A673 (cell line): ENCODE measurements around the gene GPATCH2. TPM values are rescaled to one million over a fixed set of nuclear protein-coding genes. Genes with fewer than 3 reads are reported as not detected.

Experiments used
- BruUV-seq: library from RNA; stranded (reverse); fragments of 400-500 nt; replicated peaks from 2 replicates; lab custom pipeline; 2021; lab: Mats Ljungman, UMichigan
- CTCF ChIA-PET: fragments of 300-600 bp; sonication (Branson Sonifier 250); formaldehyde crosslinking; loops from one replicate; lab custom pipeline; 2022; ENCODE audit warnings: antibody characterized with exemption; lab: Charles Lee
- POLR2A ChIA-PET: fragments of 300-600 bp; sonication (Branson Sonifier 250); formaldehyde crosslinking; loops from one replicate; lab custom pipeline; 2022; ENCODE audit warnings: antibody characterized with exemption; ENCODE audit not compliant: low non-redundant PET; lab: Charles Lee
- DNase-seq: peaks from one replicate; pipeline ENCODE4 v3.0.0-alpha.2; 2015; ENCODE audit warnings: low spot score
- H3K27ac ChIP-seq: fragments of 200-600 bp; sonication (generic); 2 replicates; pipeline ENCODE4 v1.5.1; 2016; ENCODE audit warnings: mixed run types, low read depth, mild to moderate bottlenecking, mixed read lengths, antibody characterized with exemption, low read length; ENCODE audit not compliant: poor library complexity, severe bottlenecking
- H3K27me3 ChIP-seq: fragments of 200-600 bp; sonication (generic); replicated peaks from 2 replicates; pipeline ENCODE4 v1.6.1; 2017; ENCODE audit warnings: mixed run types, low read depth, mild to moderate bottlenecking, mixed read lengths, antibody characterized with exemption, low read length; ENCODE audit not compliant: insufficient read depth, poor library complexity
- H3K36me3 ChIP-seq: fragments of 200-600 bp; sonication (generic); 2 replicates; pipeline ENCODE4 v1.6.1; 2016; ENCODE audit warnings: mixed run types, mild to moderate bottlenecking, mixed read lengths, antibody characterized with exemption, low read length; ENCODE audit not compliant: insufficient read depth, poor library complexity, severe bottlenecking
- H3K4me1 ChIP-seq: fragments of 200-600 bp; sonication (generic); 2 replicates; pipeline ENCODE4 v1.6.1; 2017; ENCODE audit warnings: mixed run types, mild to moderate bottlenecking, mixed read lengths, antibody characterized with exemption, low read length; ENCODE audit not compliant: insufficient read depth, poor library complexity, severe bottlenecking
- H3K4me3 ChIP-seq: fragments of 200-600 bp; sonication (generic); 2 replicates; pipeline ENCODE4 v1.5.1; 2016; ENCODE audit warnings: low read depth, mixed run types, mild to moderate bottlenecking, mixed read lengths, low read length; ENCODE audit not compliant: poor library complexity, severe bottlenecking
- H3K9me3 ChIP-seq: fragments of 200-600 bp; sonication (generic); 2 replicates; pipeline ENCODE4 v1.6.1; 2016; ENCODE audit warnings: mixed run types, low read depth, mild to moderate bottlenecking, mixed read lengths, antibody characterized with exemption, low read length; ENCODE audit not compliant: poor library complexity, severe bottlenecking
- CTCF ChIP-seq: fragments of 300-800, 200-600 bp; sonication (generic); conservative IDR thresholded peaks from 2 replicates; pipeline ENCODE4 v1.5.1; 2017; ENCODE audit warnings: low read depth, mild to moderate bottlenecking, antibody characterized with exemption, low read length, moderate library complexity, mixed read lengths
- EZH2 ChIP-seq: fragments of 200-600 bp; sonication (generic); IDR thresholded peaks from 2 replicates; pipeline ENCODE4 v1.6.1; 2017; ENCODE audit warnings: borderline replicate concordance, low read depth, mild to moderate bottlenecking, mixed read lengths, antibody characterized with exemption, low read length; ENCODE audit not compliant: poor library complexity, severe bottlenecking
- intact Hi-C: fragments of 100-400 bp; cut with micrococcal nuclease; formaldehyde crosslinking; loops from one replicate; pipeline ENCODE4 v1.10.0; 2022; ENCODE audit not compliant: unreplicated experiment
- total RNA-seq: library from RNA; stranded (reverse); gene quantifications from 2 replicates; pipeline ENCODE4 v1.2.3, GENCODE V29; 2021

The GPATCH2 gene
- total RNA-seq, 1 experiment from 2014 or later = 15.3 TPM

- intact Hi-C loops = no loop called here
- BruUV-seq = no TSS peak
- CTCF ChIA-PET = no interaction called here
Observed at GRCh38 chr1:217462666-217463065, 168.2 kb downstream of the GPATCH2 start.

GRCh38 chr1:217462159-217462558, 168.7 kb downstream of the GPATCH2 start:
- H3K27ac ChIP-seq = no peak overlapping the region
- H3K27me3 ChIP-seq = no peaks in the 10 kb centered on the region
- H3K36me3 ChIP-seq = no peaks in the 10 kb centered on the region
- BruUV-seq = no TSS peak
- ChIA-PET POLR2A (no interaction called here), CTCF (no interaction called here)
- H3K4me3 ChIP-seq = no peak overlapping the region
- DNase-seq = no peak
- intact Hi-C loops = no loop called here
- H3K9me3 ChIP-seq = peaks cover 7% of the 10 kb centered on the region
- TF ChIP-seq CTCF = no peak
- no peak for TF ChIP-seq EZH2
- no peaks in the 10 kb centered on the region for H3K4me1 ChIP-seq

More at GRCh38 chr1:217462666-217463065, 168.2 kb downstream of the GPATCH2 start:
- POLR2A ChIA-PET = no interaction called here
- Histone ChIP-seq H3K4me3 (no peak overlapping the region), H3K27me3 (no peaks in the 10 kb centered on the region), H3K4me1 (no peaks in the 10 kb centered on the region), H3K27ac (no peak overlapping the region), H3K9me3 (peaks cover 7% of the 10 kb centered on the region), H3K36me3 (no peaks in the 10 kb centered on the region)
- no peak for TF ChIP-seq CTCF
- TF ChIP-seq EZH2 = no peak
- DNase-seq = no peak

- no peak for TF ChIP-seq CTCF
- TF ChIP-seq EZH2 = no peak
- Histone ChIP-seq H3K36me3 (no peaks in the 10 kb centered on the region), H3K9me3 (no peaks in the 10 kb centered on the region), H3K27ac (no peak overlapping the region), H3K4me3 (no peak overlapping the region), H3K27me3 (no peaks in the 10 kb centered on the region), H3K4me1 (no peaks in the 10 kb centered on the region)
- POLR2A ChIA-PET = interaction anchor here (0.6 kb wide), 1 partner anchor 512 kb away, joined by 3 read pairs; no protein-coding TSS in a partner anchor
- BruUV-seq = no TSS peak
- intact Hi-C loops = no loop called here
- CTCF ChIA-PET = no interaction called here
- DNase-seq = no peak
Observed at GRCh38 chr1:217457016-217457415, 173.9 kb downstream of the GPATCH2 start.
